ENCODE measurements around the gene RABGGTA. TPM values are rescaled to one million over a fixed set of nuclear protein-coding genes. Genes with fewer than 3 reads are reported as not detected.
A peak's percentile ranks its signal among the peaks of the same experiment; 100 is the strongest.

RABGGTA gene
- total RNA-seq, 1 donor from 2014 or later: 39.0 TPM

DNA sequence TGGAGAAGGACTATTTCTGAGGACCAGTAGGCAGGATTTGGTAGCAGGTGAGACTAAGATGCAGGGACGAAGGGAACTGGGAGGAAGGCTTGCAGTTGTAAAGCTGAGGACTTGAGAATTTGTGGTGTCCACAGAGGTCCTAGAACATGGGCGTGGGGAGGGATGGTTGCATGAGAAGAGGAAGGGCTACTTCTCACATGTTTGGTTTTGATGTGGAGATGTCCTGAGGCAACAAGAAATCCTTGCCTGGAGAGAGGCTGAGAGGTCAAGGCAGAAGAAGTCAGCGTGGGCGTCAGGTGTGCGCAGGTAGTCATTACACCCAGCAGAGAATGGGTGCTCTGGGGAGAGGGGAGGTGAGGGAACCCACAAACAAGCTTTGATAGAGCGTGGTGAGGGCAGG, 5.7 kb upstream of the RABGGTA start:
- H3K4me3 ChIP-seq (ENCODE audit: low read depth, low read length): no peak overlapping the region
- TF ChIP-seq, protein P1, sequence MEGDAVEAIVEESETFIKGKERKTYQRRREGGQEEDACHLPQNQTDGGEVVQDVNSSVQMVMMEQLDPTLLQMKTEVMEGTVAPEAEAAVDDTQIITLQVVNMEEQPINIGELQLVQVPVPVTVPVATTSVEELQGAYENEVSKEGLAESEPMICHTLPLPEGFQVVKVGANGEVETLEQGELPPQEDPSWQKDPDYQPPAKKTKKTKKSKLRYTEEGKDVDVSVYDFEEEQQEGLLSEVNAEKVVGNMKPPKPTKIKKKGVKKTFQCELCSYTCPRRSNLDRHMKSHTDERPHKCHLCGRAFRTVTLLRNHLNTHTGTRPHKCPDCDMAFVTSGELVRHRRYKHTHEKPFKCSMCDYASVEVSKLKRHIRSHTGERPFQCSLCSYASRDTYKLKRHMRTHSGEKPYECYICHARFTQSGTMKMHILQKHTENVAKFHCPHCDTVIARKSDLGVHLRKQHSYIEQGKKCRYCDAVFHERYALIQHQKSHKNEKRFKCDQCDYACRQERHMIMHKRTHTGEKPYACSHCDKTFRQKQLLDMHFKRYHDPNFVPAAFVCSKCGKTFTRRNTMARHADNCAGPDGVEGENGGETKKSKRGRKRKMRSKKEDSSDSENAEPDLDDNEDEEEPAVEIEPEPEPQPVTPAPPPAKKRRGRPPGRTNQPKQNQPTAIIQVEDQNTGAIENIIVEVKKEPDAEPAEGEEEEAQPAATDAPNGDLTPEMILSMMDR (conservative IDR thresholded peaks at IDR 0.05; ENCODE audit: low read depth, low read length): no peak
- no peak for DNase-seq (ENCODE audit: low read depth)

DNA sequence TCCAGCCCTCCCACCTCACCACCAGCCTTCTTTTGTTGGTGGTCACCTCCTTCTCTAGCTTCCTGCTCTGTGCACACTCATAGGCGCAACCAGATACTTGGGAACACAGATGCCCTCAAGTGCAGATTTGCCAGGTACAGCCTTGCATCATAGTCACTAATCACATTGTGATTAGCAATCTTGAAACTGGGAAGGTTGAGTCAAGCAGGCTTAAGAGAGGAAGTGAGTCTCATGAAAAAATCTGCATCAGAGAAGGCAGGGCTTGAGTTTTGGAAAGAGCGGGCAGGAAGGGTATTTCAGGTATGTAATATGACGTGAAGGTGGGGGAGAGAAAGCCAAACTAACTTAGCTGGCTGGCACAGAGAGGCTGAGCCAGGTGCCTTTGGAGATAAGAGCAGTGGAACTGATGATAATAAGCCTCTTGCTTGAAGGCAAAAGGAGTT, 2.7 kb upstream of the RABGGTA start:
- TF ChIP-seq, protein P1 (conservative IDR thresholded peaks at IDR 0.05; ENCODE audit: low read depth, low read length): no peak
- no peak for DNase-seq (ENCODE audit: low read depth)
- no peak overlapping the region for H3K4me3 ChIP-seq (ENCODE audit: low read depth, low read length)

DNA sequence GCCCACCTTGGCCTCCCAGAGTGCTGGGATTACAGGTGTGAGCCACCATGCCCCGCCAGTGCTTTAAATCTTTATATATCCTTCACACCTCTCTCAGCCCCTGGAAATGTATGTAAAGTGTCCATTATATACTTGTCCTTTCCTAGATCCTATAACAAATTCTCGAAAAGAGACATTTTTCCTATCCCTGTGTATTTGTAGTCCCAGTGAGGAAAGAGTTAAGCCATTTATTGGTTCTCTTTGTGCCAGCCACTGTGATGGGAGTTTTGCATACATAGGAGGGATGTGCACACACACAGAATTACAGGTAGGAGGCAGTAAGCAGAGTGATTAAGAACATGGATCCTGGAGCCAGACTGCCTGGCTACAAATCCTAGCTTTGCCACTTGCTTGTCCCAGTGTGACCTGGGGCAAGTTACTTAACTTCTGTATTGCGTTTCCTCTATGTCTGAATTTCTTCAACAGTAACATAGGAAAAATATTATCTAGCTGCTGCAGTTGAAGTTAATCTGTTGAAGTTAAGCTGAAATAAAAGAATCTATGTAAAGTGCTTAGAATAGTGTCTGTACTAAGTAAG, 2.1 kb upstream of the RABGGTA start:
- no peak for DNase-seq (ENCODE audit: low read depth)
- TF ChIP-seq, protein P1 (conservative IDR thresholded peaks at IDR 0.05; ENCODE audit: low read depth, low read length): peak; percentile 35
- H3K4me3 ChIP-seq (ENCODE audit: low read depth, low read length): no peak overlapping the region

DNA sequence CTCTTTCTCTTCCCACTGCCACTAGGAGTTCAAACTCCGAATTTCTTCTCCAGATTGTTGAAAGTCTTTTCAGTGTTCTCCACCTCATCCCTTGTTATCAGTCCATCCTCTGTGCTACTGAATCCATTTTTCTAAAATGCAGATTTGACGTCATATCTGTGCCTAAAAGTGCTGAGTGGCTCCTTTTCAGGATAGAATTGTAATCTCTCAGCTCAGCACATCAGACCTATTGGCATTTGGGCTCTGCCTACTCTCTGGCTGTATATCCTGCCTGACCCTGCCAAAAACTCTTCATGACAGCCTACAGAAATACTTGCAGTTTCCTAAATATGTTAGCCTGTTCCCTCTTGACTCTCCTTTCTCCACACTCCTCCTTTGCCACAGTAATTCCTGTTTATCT, 1.1 kb upstream of the RABGGTA start:
- DNase-seq (ENCODE audit: low read depth): no peak
- TF ChIP-seq, protein P1 (conservative IDR thresholded peaks at IDR 0.05; ENCODE audit: low read depth, low read length): no peak
- no peak overlapping the region for H3K4me3 ChIP-seq (ENCODE audit: low read depth, low read length)

DNA sequence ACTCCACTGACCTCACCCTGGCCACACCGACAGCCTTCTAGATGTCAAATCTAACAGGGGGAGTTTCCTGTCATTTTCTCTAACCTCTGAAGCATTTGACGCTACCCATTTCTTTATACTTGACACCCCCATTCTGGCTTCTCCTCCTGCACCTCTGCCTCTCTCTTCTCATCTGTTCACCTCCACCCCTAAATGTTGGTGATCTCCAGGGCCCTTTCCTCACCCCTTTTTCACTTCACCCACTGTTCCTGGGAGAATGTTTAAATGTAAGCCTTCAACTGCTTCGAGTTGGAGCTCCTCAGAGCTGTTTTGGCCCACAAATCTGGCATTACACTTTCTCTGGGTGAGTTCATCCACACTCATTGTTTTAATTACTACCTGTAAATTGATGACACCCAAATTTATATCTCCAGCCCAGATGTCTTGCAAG, 452 bp upstream of the RABGGTA start:
- DNase-seq (ENCODE audit: low read depth): no peak
- peak overlapping the region; percentile 89 for H3K4me3 ChIP-seq (ENCODE audit: low read depth, low read length)
- TF ChIP-seq, protein P1 (conservative IDR thresholded peaks at IDR 0.05; ENCODE audit: low read depth, low read length): no peak

DNA sequence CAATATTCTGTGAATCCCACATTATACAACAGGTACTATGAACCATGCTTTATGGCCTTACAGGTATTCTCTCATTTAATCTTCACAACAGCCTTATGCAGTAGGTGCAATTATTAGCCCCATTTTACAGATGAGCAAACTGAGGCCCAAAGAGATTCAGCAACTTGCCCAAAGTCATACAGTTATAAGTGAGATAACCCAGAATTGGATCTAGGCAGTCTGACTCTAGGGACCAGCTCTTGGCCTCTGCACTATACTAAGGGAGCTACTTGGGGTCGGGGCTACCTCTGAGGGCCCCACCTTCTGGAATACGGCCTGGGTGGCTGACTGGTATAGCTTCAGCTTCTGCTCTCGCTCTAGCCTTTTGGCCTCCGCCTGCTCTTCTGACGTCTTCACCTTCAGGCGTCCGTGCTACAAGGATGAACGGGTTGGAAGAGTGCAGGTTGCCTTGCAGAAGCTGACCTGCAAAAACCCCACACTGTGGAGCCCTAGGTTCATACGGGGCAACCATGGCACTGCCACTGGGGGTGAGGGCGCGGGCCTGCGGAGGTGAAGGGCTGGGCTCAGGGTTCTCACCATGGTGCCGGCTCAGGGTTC, 762 bp downstream of the RABGGTA start:
- no peak for DNase-seq (ENCODE audit: low read depth)
- TF ChIP-seq, protein P1 (conservative IDR thresholded peaks at IDR 0.05; ENCODE audit: low read depth, low read length): no peak
- peak overlapping the region; percentile 89 for H3K4me3 ChIP-seq (ENCODE audit: low read depth, low read length)
